Tibial artery (tissue), 4 donors: ENCODE data around the gene APOC4.
"Not testable (repeated sequence)": the region's sequence is repeated elsewhere in the genome, so short reads cannot be mapped to it uniquely, and the experiment has no call there.

ENCODE experiments used
- DNase-seq, 2 donors: peaks; one replicate each; pipeline ENCODE4 v3.0.0-alpha.2; 2019
- H3K27ac ChIP-seq, 2 donors: fragments of 200-600 bp; sonication (generic) in 1 of 2; 1 replicate in 1 of 2; 2 replicates in 1 of 2; pipeline ENCODE4 v1.5.1; 2018 to 2019; ENCODE audit warnings: mild to moderate bottlenecking in 1 of 2
- H3K27me3 ChIP-seq, 2 donors: fragments of 200-600 bp; sonication (generic) in 1 of 2; one replicate each; pipeline versions ENCODE4 v1.5.1 to v1.6.0; 2016 to 2019
- H3K36me3 ChIP-seq, 3 donors: fragments of 200-600 bp; sonication (generic) in 2 of 3; one replicate each; pipeline ENCODE4 v1.5.1; 2016 to 2019; ENCODE audit warnings: mild to moderate bottlenecking in 2 of 3
- H3K4me1 ChIP-seq, 4 donors: fragments of 200-600 bp; sonication (generic) in 2 of 4; 1 replicate in 3 of 4; 2 replicates in 1 of 4; pipeline ENCODE4 v1.5.1; 2016 to 2019
- H3K4me3 ChIP-seq, 2 donors: fragments of 200-600 bp; sonication (generic) in 1 of 2; 1 replicate in 1 of 2; 2 replicates in 1 of 2; pipeline ENCODE4 v1.5.1; 2018 to 2019; ENCODE audit warnings: mild to moderate bottlenecking in 2 of 2
- H3K9me3 ChIP-seq, 3 donors: fragments of 200-600 bp; sonication (generic) in 1 of 3; one replicate each; pipeline ENCODE4 v1.5.1; 2016 to 2019
- intact Hi-C: fragments of 100-400 bp; cut with DNase I; formaldehyde crosslinking; loops from one replicate; pipeline ENCODE4 v1.15.0; 2023; ENCODE audit warnings: low total_unique reads
- TF ChIP-seq, protein P1 (sequence below), 2 experiments: fragments of 200-600 bp in 1 of 2; fragments of 450-650 bp in 1 of 2; IDR thresholded peaks; one replicate each; pipeline ENCODE4 v1.5.1; 2017 to 2019; ENCODE audit warnings: antibody characterized with exemption in 2 of 2, mild to moderate bottlenecking in 1 of 2, moderate library complexity in 1 of 2

Gene APOC4

GRCh38 chr19:44960906-44961728 is 19.1 kb downstream of the APOC4 start:
- no peaks in the 10 kb centered on the region for H3K27me3 ChIP-seq
- peaks cover 0 to 35% (median 22%) of the 10 kb centered on the region in 4 donors for H3K4me1 ChIP-seq
- peaks cover 33 to 56% (median 55%) of the 10 kb centered on the region in 3 donors for H3K36me3 ChIP-seq
- H3K4me3 ChIP-seq, result no peak overlapping the region
- TF ChIP-seq, protein P1, sequence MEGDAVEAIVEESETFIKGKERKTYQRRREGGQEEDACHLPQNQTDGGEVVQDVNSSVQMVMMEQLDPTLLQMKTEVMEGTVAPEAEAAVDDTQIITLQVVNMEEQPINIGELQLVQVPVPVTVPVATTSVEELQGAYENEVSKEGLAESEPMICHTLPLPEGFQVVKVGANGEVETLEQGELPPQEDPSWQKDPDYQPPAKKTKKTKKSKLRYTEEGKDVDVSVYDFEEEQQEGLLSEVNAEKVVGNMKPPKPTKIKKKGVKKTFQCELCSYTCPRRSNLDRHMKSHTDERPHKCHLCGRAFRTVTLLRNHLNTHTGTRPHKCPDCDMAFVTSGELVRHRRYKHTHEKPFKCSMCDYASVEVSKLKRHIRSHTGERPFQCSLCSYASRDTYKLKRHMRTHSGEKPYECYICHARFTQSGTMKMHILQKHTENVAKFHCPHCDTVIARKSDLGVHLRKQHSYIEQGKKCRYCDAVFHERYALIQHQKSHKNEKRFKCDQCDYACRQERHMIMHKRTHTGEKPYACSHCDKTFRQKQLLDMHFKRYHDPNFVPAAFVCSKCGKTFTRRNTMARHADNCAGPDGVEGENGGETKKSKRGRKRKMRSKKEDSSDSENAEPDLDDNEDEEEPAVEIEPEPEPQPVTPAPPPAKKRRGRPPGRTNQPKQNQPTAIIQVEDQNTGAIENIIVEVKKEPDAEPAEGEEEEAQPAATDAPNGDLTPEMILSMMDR (IDR thresholded peaks at IDR 0.05), result no peak
- DNase-seq, result no peak
- no peaks in the 10 kb centered on the region for H3K9me3 ChIP-seq
- intact Hi-C loops, result no loop called here
- no peak overlapping the region for H3K27ac ChIP-seq

DNA sequence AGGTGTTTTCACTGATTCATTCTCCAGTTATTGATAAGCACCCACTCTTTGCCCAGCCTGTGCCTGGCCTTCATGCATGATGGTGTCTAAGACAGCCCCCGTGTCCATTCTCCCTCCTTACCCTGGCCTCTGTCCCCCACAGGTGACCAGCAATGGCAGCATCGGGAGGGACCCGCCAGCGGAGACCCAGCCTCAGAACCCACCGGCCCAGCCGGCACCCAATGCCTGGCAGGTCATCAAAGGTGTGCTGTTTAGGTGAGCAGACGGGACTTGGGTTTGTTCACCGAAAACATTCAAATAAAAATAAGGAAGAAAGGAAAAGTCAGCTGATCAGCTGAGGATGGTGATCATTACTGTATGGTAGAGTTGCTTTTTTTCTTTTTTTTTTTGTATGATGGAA is 19.8 kb downstream of the APOC4 start:
- H3K4me1 ChIP-seq, result peaks cover 0 to 28% (median 15%) of the 10 kb centered on the region in 4 donors
- H3K27me3 ChIP-seq, result no peaks in the 10 kb centered on the region
- intact Hi-C loops, result no loop called here
- DNase-seq, result no peak
- H3K27ac ChIP-seq, result no peak overlapping the region
- H3K36me3 ChIP-seq, result peaks cover 33 to 63% (median 61%) of the 10 kb centered on the region in 3 donors
- no peak overlapping the region for H3K4me3 ChIP-seq
- TF ChIP-seq, protein P1 (IDR thresholded peaks at IDR 0.05), result no peak
- no peaks in the 10 kb centered on the region for H3K9me3 ChIP-seq

DNA sequence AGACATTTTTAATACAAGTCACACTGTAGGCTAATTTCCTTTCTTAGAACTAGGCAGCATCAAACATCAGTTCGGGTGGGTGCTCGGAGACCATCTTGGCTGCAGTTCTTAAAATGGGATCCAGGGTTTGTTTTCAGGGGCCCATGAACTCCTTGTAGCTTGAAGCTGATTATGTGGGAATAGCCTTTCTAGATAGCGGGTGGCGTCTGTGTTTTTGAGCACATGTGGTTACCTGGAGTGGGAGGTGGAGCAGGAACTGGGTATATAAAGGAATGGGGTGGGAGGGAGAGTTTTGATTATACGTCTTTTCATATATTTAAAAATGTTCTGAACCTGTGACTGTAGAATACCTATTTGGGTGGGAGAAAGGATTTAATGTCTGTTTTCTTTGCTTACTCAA is 26.1 kb downstream of the APOC4 start:
- Histone ChIP-seq H3K27ac (no peak overlapping the region), H3K27me3 (no peaks in the 10 kb centered on the region), H3K36me3 (peaks cover 31 to 82% (median 51%) of the 10 kb centered on the region in 3 donors), H3K4me1 (no peaks in the 10 kb centered on the region), H3K9me3 (no peaks in the 10 kb centered on the region), H3K4me3 (no peak overlapping the region)
- intact Hi-C loops, result no loop called here
- no peak for DNase-seq
- TF ChIP-seq, protein P1 (IDR thresholded peaks at IDR 0.05), result no peak

GRCh38 chr19:44968670-44969069 is 26.6 kb downstream of the APOC4 start:
- Histone ChIP-seq H3K27me3 (no peaks in the 10 kb centered on the region), H3K36me3 (peaks cover 28 to 83% (median 53%) of the 10 kb centered on the region in 3 donors), H3K9me3 (no peaks in the 10 kb centered on the region), H3K4me3 (no peak overlapping the region), H3K4me1 (no peaks in the 10 kb centered on the region), H3K27ac (no peak overlapping the region)
- intact Hi-C loops, result no loop called here
- DNase-seq, result no peak
- TF ChIP-seq, protein P1 (IDR thresholded peaks at IDR 0.05), result no peak

DNA sequence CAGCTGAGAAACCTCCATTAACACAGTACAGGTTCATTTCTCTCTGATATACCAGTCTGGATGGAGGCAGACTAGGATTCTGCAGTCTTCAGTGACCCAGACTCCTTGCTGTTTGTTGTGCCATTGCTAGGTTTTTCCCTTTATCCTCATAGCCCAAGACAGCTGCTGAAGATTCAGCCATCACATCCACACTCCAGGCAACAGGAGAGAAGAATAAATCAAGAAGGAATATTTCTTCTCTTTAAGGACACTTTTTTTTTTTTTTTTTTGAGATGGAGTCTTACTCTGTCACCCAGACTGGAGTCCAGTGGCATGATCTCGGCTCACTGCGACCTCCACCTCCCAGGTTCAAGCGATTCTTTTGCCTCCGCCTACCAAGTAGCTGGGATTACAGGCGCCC is 27.4 kb downstream of the APOC4 start:
- Histone ChIP-seq H3K4me3 (no peak overlapping the region), H3K4me1 (no peaks in the 10 kb centered on the region), H3K9me3 (no peaks in the 10 kb centered on the region), H3K27me3 (no peaks in the 10 kb centered on the region), H3K36me3 (peaks cover 32 to 83% (median 53%) of the 10 kb centered on the region in 3 donors), H3K27ac (no peak overlapping the region)
- no peak for DNase-seq
- intact Hi-C loops, result no loop called here
- TF ChIP-seq, protein P1 (IDR thresholded peaks at IDR 0.05), result no peak

GRCh38 chr19:44971451-44971850 is 29.4 kb downstream of the APOC4 start:
- DNase-seq, H3K9me3 ChIP-seq, intact Hi-C loops, H3K27ac ChIP-seq, H3K4me3 ChIP-seq, H3K4me1 ChIP-seq, H3K27me3 ChIP-seq: not testable (repeated sequence)
- H3K36me3 ChIP-seq, result peaks cover 36 to 83% (median 54%) of the 10 kb centered on the region in 3 donors
